GM13976 (cell line): ENCODE data around the gene SPACA7.

Source experiments
- DNase-seq: peaks from one replicate; pipeline ENCODE4 v3.0.0; 2012; ENCODE audit warnings: low spot score
- in situ Hi-C: fragments of 300-500 bp; cut with MboI; formaldehyde crosslinking; loops from one replicate; pipeline ENCODE4 v1.12.0; 2022; ENCODE audit warnings: low sequenced_read_pairs, mixed read lengths, inconsistent platforms; ENCODE audit not compliant: unreplicated experiment
- TF ChIP-seq, protein P1 (sequence below): IDR thresholded peaks from 2 replicates; pipeline ENCODE4 v1.5.1; 2012; ENCODE audit warnings: borderline replicate concordance, mild to moderate bottlenecking; ENCODE audit not compliant: insufficient read depth; ENCODE audit errors: extremely low read depth, missing control alignments, control extremely low read depth

Gene SPACA7

DNA sequence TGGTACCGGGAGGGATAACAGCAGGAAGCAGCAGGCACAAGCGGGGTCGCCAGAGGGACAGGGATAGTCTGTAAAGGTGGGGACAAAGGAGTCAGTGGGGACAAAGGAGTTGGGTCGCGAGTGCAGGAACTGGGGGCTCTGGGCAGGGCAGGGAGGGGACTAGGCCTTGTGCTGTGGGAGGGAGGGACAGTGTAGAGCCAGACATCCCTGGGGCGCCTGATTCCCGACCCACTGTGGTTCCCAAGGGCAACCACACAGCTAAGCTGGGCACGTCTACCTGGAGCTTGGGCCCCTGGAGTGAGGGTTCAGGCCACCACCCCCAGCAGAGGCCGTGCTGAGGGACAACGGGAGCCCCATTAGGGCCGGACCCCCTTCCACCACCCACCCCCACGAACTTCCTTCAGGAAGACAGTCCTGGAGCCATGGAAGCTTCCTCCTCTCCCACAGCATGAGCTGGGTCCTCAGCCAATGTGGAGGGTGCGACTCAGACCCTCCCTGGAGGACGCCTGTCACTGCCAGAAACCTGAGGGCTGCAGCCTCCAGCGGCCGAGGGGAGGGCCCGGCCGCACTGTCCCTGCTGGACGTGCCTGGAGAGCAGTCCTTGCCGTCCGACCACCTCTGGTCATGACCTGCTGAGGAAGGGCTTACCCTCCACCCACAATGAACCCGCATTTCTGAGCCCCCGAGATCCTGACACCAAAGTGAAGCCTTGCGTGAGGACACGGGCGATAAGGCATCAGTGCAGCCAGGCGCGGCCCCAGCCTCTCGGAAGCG is 77.9 kb downstream of the SPACA7 start:
- in situ Hi-C loops = no loop called here
- TF ChIP-seq, protein P1, sequence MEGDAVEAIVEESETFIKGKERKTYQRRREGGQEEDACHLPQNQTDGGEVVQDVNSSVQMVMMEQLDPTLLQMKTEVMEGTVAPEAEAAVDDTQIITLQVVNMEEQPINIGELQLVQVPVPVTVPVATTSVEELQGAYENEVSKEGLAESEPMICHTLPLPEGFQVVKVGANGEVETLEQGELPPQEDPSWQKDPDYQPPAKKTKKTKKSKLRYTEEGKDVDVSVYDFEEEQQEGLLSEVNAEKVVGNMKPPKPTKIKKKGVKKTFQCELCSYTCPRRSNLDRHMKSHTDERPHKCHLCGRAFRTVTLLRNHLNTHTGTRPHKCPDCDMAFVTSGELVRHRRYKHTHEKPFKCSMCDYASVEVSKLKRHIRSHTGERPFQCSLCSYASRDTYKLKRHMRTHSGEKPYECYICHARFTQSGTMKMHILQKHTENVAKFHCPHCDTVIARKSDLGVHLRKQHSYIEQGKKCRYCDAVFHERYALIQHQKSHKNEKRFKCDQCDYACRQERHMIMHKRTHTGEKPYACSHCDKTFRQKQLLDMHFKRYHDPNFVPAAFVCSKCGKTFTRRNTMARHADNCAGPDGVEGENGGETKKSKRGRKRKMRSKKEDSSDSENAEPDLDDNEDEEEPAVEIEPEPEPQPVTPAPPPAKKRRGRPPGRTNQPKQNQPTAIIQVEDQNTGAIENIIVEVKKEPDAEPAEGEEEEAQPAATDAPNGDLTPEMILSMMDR = no peak
- DNase-seq = no peak

DNA sequence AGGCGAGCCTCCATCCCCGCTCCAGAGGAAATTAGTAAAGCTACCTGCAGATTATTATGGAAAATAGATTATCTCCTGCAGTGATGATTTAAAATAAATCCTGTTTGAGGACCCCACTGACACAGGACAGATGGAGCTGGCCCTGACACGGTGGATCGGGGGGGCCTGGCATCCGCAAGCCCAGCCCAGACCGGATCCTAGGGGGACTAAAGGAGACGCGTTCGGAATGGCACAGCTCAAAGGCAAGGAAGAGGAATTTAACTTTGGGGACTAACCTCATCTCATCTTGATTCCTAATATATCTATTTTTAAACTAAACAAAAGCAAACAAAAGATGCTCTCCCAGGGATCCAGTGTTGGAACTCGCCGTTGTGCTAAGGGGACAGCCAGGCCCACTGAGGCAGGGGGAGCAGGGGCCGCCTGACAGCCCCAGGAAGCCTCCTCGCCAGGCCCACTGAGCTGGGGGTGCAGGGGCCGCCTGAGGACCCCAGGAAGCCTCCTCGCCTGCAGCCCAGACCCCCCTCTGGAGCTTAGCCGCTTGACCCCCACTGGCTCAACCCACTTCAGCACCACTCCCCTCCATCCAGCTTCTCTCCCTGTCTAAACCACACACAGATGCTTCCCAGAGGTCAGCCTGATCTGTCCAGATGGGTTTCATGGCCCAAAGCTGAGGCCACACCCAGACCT is 78.6 kb downstream of the SPACA7 start:
- TF ChIP-seq, protein P1 = no peak
- DNase-seq = no peak
- in situ Hi-C loops = no loop called here

DNA sequence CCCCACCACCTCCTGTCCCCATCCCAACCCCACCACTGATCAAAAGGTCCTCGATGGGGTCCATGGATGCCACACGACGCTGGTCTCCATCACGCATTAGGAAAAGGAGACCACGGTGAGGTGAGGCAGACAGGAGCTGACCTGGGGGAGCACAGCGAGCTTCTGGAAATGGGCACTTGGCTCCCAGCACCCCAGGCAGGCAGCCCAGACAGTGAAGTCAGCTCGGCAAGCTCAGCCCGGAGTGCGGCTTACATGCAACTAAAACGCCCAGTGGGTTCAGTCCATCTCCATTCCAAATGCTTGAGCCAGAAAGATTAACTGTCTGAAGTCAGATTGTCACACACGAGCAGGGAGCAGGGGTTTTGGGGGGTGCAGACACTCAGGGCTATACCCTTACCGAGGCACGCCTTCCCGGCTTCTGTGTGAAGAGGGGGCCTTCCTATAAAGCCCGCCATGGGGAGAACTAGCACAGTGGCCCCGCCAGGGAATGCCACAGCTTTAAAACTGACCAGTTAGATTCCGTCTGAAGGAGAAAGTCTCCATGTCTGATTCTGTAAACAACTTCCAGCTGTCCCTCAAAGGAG is 79.4 kb downstream of the SPACA7 start:
- TF ChIP-seq, protein P1 = no peak
- in situ Hi-C loops = no loop called here
- no peak for DNase-seq

DNA sequence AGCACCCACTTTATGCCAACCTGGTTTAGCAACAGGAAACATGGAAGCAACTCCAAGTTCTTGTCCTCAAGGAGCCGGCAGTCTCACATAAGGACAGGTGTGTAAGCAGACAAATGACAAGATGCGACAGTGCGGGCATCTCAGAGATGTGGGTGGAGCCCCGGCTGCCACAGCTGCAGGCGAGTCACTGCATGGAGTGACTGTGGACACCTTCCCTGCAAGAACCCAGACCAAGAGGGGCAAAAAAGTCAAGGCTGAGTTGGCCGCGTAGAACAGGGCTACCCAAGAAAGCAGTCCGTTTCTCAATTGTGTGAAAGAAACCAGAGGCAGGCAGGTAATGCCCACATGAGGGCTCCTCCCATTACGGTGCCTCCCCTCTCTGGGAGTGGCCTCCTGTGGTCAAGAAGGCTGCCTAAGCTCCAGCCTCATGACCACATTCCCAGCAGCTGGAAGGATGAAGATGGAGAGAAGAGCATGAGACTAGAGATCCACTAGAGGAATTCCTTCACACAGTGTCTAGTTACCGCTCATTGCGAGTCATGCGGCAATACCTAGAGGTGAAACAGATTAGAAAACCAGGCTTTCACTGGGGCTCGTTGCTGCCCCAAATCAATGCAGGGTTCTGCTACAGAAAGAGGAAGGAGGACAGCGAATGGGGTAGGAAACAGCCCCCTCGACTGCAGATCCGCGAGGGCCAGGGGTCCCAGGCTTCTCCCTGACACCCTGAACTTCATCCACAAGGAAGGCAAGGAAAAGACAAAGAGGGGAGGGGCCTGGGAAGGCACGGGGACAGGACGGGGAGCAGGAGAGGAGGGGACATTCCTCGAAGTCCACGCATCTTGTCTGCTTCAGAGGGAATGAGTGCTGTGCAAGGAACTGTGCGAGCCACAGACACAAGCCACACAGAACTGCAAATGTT is 80.2 kb downstream of the SPACA7 start:
- TF ChIP-seq, protein P1 = no peak
- in situ Hi-C loops = no loop called here
- no peak for DNase-seq

DNA sequence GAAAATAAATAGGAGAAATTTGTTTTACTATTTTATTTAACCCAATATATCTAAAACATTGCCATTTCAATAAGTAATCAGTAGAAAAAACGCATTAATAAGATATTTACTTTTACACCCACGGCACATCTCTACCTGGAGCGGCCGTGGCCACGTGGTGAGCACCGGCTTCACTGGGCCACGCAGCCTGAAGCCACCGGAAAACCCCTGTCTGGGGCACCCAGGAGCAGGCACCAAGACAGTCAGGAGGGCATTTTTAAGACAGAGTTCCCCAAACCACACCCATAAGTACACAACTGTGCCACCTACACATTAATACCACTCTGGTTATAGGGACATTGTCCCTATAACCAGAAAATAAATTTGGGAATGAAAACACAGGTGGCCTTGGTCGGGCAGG is 80.9 kb downstream of the SPACA7 start:
- TF ChIP-seq, protein P1 = no peak
- in situ Hi-C loops = no loop called here
- DNase-seq = no peak

DNA sequence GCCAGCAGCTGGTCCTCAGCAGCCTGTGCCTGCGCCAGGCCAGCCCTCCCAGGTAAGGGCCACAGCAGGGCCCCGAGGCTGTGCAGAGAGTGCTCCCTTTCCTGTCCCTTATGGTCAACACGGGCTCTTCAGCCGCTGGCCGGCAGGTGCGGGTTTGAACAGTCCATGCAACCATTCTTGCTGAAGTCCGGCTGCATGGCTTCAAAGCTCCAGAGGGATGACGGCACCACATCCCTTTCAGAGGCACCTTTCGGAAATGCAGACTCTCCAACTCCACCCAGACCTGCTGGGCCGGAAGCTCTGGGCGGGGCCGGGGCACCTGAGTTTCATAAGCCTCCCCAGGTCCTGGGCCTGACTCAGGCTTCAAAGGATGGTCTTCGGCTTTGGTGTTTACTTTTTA is 81.3 kb downstream of the SPACA7 start:
- no peak for DNase-seq
- in situ Hi-C loops = no loop called here
- TF ChIP-seq, protein P1 = no peak
